Glomerular endothelial cell (primary cell): ENCODE measurements around the gene PLA2G2C. TPM values are rescaled to one million over a fixed set of nuclear protein-coding genes. Genes with fewer than 3 reads are reported as not detected.

Experiments used
- DNase-seq: peaks from one replicate; pipeline ENCODE4 v3.0.0-alpha.2; 2011; ENCODE audit warnings: low read depth, low spot score; ENCODE audit errors: extremely low read depth
- total RNA-seq: library from RNA; depleted of rRNA; stranded (reverse); fragments of >200 nt; gene quantifications from 2 replicates; pipeline ENCODE4 v1.2.3, GENCODE V29; 2015

The PLA2G2C gene
- total RNA-seq, 1 donor from 2014 or later: not detected

GRCh38 chr1:20209471-20209870 is 23.2 kb upstream of the PLA2G2C start:
- no peak for DNase-seq

GRCh38 chr1:20207546-20207945 is 21.2 kb upstream of the PLA2G2C start:
- DNase-seq: no peak

- no peak for DNase-seq
Observed at GRCh38 chr1:20202166-20202565, 15.8 kb upstream of the PLA2G2C start.

GRCh38 chr1:20200966-20201365 is 14.6 kb upstream of the PLA2G2C start:
- DNase-seq: no peak

GRCh38 chr1:20199840-20200239 is 13.5 kb upstream of the PLA2G2C start:
- no peak for DNase-seq

- no peak for DNase-seq
Observed at GRCh38 chr1:20199403-20199802, 13.1 kb upstream of the PLA2G2C start.

- DNase-seq: no peak
Observed at GRCh38 chr1:20198918-20199317, 12.6 kb upstream of the PLA2G2C start.

- DNase-seq: no peak
Observed at GRCh38 chr1:20198296-20198695, 12.0 kb upstream of the PLA2G2C start.

- DNase-seq: no peak
Observed at GRCh38 chr1:20197329-20197791, 11.0 kb upstream of the PLA2G2C start.

- no peak for DNase-seq
Observed at GRCh38 chr1:20195462-20195780, 9.1 kb upstream of the PLA2G2C start.

- DNase-seq: peak; percentile 4
Observed at GRCh38 chr1:20194757-20195461, 8.6 kb upstream of the PLA2G2C start.

- DNase-seq: no peak
Observed at GRCh38 chr1:20194224-20194623, 7.9 kb upstream of the PLA2G2C start.

- DNase-seq: no peak
Observed at GRCh38 chr1:20192871-20193411, 6.6 kb upstream of the PLA2G2C start.

- DNase-seq: no peak
Observed at GRCh38 chr1:20192364-20192763, 6.0 kb upstream of the PLA2G2C start.

GRCh38 chr1:20191266-20191825 is 5.0 kb upstream of the PLA2G2C start:
- DNase-seq: no peak

GRCh38 chr1:20190256-20191160 is 4.2 kb upstream of the PLA2G2C start:
- no peak for DNase-seq

- no peak for DNase-seq
Observed at GRCh38 chr1:20189664-20190063, 3.3 kb upstream of the PLA2G2C start.

GRCh38 chr1:20188455-20188817 is 2.1 kb upstream of the PLA2G2C start:
- DNase-seq: no peak

GRCh38 chr1:20187813-20188454 is 1.6 kb upstream of the PLA2G2C start:
- no peak for DNase-seq

- DNase-seq: no peak
Observed at GRCh38 chr1:20187103-20187812, 940 bp upstream of the PLA2G2C start.
